K562 (cell line): ENCODE results near the gene PITRM1.

Experiments used
- NFRKB ChIP-seq: fragments of 450-650 bp; IDR thresholded peaks from 2 replicates; pipeline ENCODE4 v1.6.1; 2016; ENCODE audit warnings: low read depth
- NR2C2 ChIP-seq, 2 experiments: fragments of 200-800 bp in 1 of 2; sonication (Bioruptor generic) in 1 of 2; sonication (generic) in 1 of 2; formaldehyde crosslinking in 1 of 2; IDR thresholded peaks; 2 replicates each; pipeline versions ENCODE4 v1.6.1 to v1.8.0; 2016 to 2022; ENCODE audit warnings: mild to moderate bottlenecking in 1 of 2, missing compliant biosample characterization in 1 of 2, missing genetic modification characterization in 1 of 2, missing genetic modification reagents in 1 of 2
- RHOXF2B ChIP-seq: fragments of 250-450 bp; sonication (Bioruptor Pico); conservative IDR thresholded peaks from 2 replicates; pipeline ENCODE4 v1.5.1; 2021

- TF ChIP-seq NR2C2 (CRISPR knock-in tag; IDR thresholded peaks at IDR 0.05): no peak
- TF ChIP-seq NR2C2 (tag; IDR thresholded peaks at IDR 0.05): no peak
- TF ChIP-seq RHOXF2B (CRISPR knock-in tag): no peak
- no peak for TF ChIP-seq NFRKB
Measured at GRCh38 chr10:3147117-3147820, 25.3 kb downstream of the PITRM1 start.
